ENCODE results near the gene CATSPER3. TPM values are rescaled to one million over a fixed set of nuclear protein-coding genes. Genes with fewer than 3 reads are reported as not detected.

The CATSPER3 gene
- total RNA-seq, 1 experiment from 2014 or later = 1.7 TPM

DNA sequence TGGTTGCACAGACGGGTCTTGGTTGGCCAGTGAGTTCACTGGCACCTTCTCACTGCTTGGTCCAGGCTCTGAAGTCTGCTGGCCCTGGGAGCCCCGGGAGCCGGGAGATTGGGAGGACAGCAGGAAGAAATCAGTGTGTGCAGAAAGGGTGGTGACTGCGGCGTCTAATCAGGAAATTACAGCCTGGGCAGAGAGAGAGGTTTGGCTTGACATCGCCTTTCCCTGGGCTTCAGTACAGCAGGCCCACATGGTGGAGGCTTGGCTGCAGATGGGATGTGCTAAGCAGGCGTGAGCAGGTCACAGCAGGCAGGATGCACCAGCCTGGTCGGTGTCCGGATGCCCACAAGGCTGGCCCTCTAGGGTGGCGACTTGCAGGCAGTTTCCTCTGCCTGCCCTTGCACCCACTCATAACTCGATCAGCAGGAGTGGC is 49.2 kb downstream of the CATSPER3 start:
- no peaks in the 10 kb centered on the region for H3K9me3 ChIP-seq (ENCODE audit: control insufficient read depth in 1 of 2, insufficient read depth in 1 of 2, low read depth in 1 of 2, low read length in 2 of 2)
- no peak for DNase-seq (ENCODE audit: low read depth, low spot score)
- H3K9ac ChIP-seq (ENCODE audit: low read length) = no peak overlapping the region
- ChIA-PET CTCF (no interaction called here), POLR2A (no interaction called here), RAD21 (ENCODE audit: low non-redundant PET in 1 of 2, low total read pairs in 2 of 2, uncharacterized antibody in 2 of 2, unreplicated experiment in 2 of 2) (interaction anchor here in 1 of 2 experiments (0.7 kb wide), 1 partner anchor 650 kb away, joined by 4 read pairs; no protein-coding TSS in a partner anchor)
- no peak for TF ChIP-seq CBX3 (IDR thresholded peaks at IDR 0.05; ENCODE audit: low read depth)
- no peak for TF ChIP-seq CEBPB (IDR thresholded peaks at IDR 0.05; ENCODE audit: low read depth)
- TF ChIP-seq, protein P1, sequence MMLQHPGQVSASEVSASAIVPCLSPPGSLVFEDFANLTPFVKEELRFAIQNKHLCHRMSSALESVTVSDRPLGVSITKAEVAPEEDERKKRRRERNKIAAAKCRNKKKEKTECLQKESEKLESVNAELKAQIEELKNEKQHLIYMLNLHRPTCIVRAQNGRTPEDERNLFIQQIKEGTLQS (IDR thresholded peaks at IDR 0.05) = no peak
- no peak for TF ChIP-seq SP1 (IDR thresholded peaks at IDR 0.05; ENCODE audit: low read depth)
- no peak for TF ChIP-seq JUND (IDR thresholded peaks at IDR 0.05)
- TF ChIP-seq, protein P2, sequence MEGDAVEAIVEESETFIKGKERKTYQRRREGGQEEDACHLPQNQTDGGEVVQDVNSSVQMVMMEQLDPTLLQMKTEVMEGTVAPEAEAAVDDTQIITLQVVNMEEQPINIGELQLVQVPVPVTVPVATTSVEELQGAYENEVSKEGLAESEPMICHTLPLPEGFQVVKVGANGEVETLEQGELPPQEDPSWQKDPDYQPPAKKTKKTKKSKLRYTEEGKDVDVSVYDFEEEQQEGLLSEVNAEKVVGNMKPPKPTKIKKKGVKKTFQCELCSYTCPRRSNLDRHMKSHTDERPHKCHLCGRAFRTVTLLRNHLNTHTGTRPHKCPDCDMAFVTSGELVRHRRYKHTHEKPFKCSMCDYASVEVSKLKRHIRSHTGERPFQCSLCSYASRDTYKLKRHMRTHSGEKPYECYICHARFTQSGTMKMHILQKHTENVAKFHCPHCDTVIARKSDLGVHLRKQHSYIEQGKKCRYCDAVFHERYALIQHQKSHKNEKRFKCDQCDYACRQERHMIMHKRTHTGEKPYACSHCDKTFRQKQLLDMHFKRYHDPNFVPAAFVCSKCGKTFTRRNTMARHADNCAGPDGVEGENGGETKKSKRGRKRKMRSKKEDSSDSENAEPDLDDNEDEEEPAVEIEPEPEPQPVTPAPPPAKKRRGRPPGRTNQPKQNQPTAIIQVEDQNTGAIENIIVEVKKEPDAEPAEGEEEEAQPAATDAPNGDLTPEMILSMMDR (IDR thresholded peaks at IDR 0.05 in 2 of 3, conservative IDR thresholded peaks at IDR 0.05 in 1 of 3; ENCODE audit: borderline replicate concordance in 1 of 3, insufficient read depth in 1 of 3, low read depth in 2 of 3, low read length in 2 of 3) = no peak
- TF ChIP-seq SIN3A (IDR thresholded peaks at IDR 0.05; ENCODE audit: low read depth) = no peak
- no peak for TF ChIP-seq ELF1 (IDR thresholded peaks at IDR 0.05; ENCODE audit: borderline replicate concordance, low read depth)
- TF ChIP-seq FOSL1 (IDR thresholded peaks at IDR 0.05; ENCODE audit: low read depth) = no peak
- TF ChIP-seq ZFX (IDR thresholded peaks at IDR 0.05) = no peak
- no peak for TF ChIP-seq EGR1 (IDR thresholded peaks at IDR 0.05; ENCODE audit: low read depth)
- no peak for TF ChIP-seq YY1 (IDR thresholded peaks at IDR 0.05; ENCODE audit: extremely low read depth, insufficient replicate concordance, low read depth, low read length)
- H3K27ac ChIP-seq (ENCODE audit: low read depth, low read length) = no peak overlapping the region
- intact Hi-C loops (cut with micrococcal nuclease) = no loop called here
- H3K4me1 ChIP-seq (ENCODE audit: control insufficient read depth in 1 of 2, insufficient read depth in 2 of 2, low read length in 2 of 2) = no peaks in the 10 kb centered on the region
- H3K79me2 ChIP-seq (ENCODE audit: insufficient read depth, low read length) = no peaks in the 10 kb centered on the region
- H3K9me2 ChIP-seq (ENCODE audit: insufficient read depth) = no peaks in the 10 kb centered on the region
- no peak for ATAC-seq
- H3K4me2 ChIP-seq (ENCODE audit: low read length) = no peak overlapping the region
- no peaks in the 10 kb centered on the region for H3K27me3 ChIP-seq (ENCODE audit: insufficient read depth, low read length)
- no peaks in the 10 kb centered on the region for H4K20me1 ChIP-seq (ENCODE audit: insufficient read depth)
- BruUV-seq (replicated peaks) = no TSS peak
- H3K4me3 ChIP-seq (replicated peaks in 1 of 2; ENCODE audit: low read depth in 1 of 2, low read length in 2 of 2) = no peak overlapping the region
- no peak overlapping the region for H2AFZ ChIP-seq (ENCODE audit: low read depth, low read length, poor library complexity, severe bottlenecking)
- H3K36me3 ChIP-seq (ENCODE audit: control insufficient read depth in 1 of 2, insufficient read depth in 2 of 2, low read length in 2 of 2) = no peaks in the 10 kb centered on the region

Measured in HCT116 (cell line).